Measurements from ENCODE around the gene DNAL1. TPM values are rescaled to one million over a fixed set of nuclear protein-coding genes. Genes with fewer than 3 reads are reported as not detected.

The DNAL1 gene
- total RNA-seq, 1 experiment from 2014 or later: 14.6 TPM

GRCh38 chr14:73713206-73713802 lies 68.5 kb downstream of the DNAL1 start:
- CTCF ChIA-PET: no interaction called here
- Histone ChIP-seq H3K9ac (ENCODE audit: low read length) (peak overlapping the region; percentile 73), H3K79me2 (ENCODE audit: insufficient read depth, low read length) (peaks cover 14% of the 10 kb centered on the region), H3K27me3 (ENCODE audit: insufficient read depth, low read length) (no peaks in the 10 kb centered on the region), H3K27ac (ENCODE audit: low read depth, low read length) (peak overlapping the region; percentile 85), H3K9me2 (ENCODE audit: insufficient read depth) (no peaks in the 10 kb centered on the region), H2AFZ (ENCODE audit: low read depth, low read length, poor library complexity, severe bottlenecking) (no peak overlapping the region), H3K36me3 (ENCODE audit: control insufficient read depth in 1 of 2, insufficient read depth in 2 of 2, low read length in 2 of 2) (peaks cover 3 to 6% of the 10 kb centered on the region in 2 experiments; a peak in 3 of 4 replicates), H3K4me3 (replicated peaks in 1 of 2; ENCODE audit: low read depth in 1 of 2, low read length in 2 of 2) (peak overlapping the region; percentile 63 to 66), H4K20me1 (ENCODE audit: insufficient read depth) (no peaks in the 10 kb centered on the region), H3K4me1 (ENCODE audit: control insufficient read depth in 1 of 2, insufficient read depth in 2 of 2, low read length in 2 of 2) (peaks cover 20 to 25% of the 10 kb centered on the region in 2 experiments), H3K4me2 (ENCODE audit: low read length) (peak overlapping the region; percentile 89), H3K9me3 (ENCODE audit: control insufficient read depth in 1 of 2, insufficient read depth in 1 of 2, low read depth in 1 of 2, low read length in 2 of 2) (no peaks in the 10 kb centered on the region)
- POLR2A ChIA-PET: no interaction called here
- TF ChIP-seq FOSL1 (IDR thresholded peaks at IDR 0.05; ENCODE audit: low read depth) (no peak), EZH2phosphoT487 (IDR thresholded peaks at IDR 0.05; ENCODE audit: borderline replicate concordance) (no peak), CEBPB (IDR thresholded peaks at IDR 0.05; ENCODE audit: low read depth) (no peak), MAX (IDR thresholded peaks at IDR 0.05) (no peak), ZFX (IDR thresholded peaks at IDR 0.05) (no peak), EZH2 (IDR thresholded peaks at IDR 0.05) (no peak), ATF3 (IDR thresholded peaks at IDR 0.05) (no peak), TCF7L2 (IDR thresholded peaks at IDR 0.05; ENCODE audit: borderline replicate concordance, extremely low read depth, insufficient read depth, insufficient read length) (no peak), CTCF (IDR thresholded peaks at IDR 0.05 in 2 of 3, conservative IDR thresholded peaks at IDR 0.05 in 1 of 3; ENCODE audit: borderline replicate concordance in 1 of 3, insufficient read depth in 1 of 3, low read depth in 2 of 3, low read length in 2 of 3) (no peak), POLR2A (IDR thresholded peaks at IDR 0.05; ENCODE audit: borderline replicate concordance, extremely low read depth, insufficient read depth, insufficient read length) (no peak)
- no peak for ATAC-seq
- BruUV-seq (replicated peaks): TSS peak; percentile 72
- intact Hi-C loops (cut with micrococcal nuclease): no loop called here
- RAD21 ChIA-PET (ENCODE audit: low non-redundant PET in 1 of 2, low total read pairs in 2 of 2, uncharacterized antibody in 2 of 2, unreplicated experiment in 2 of 2): no interaction called here
- DNase-seq (ENCODE audit: low read depth, low spot score): no peak
